Measurements from ENCODE around the gene WDFY3.

Gene WDFY3

DNA sequence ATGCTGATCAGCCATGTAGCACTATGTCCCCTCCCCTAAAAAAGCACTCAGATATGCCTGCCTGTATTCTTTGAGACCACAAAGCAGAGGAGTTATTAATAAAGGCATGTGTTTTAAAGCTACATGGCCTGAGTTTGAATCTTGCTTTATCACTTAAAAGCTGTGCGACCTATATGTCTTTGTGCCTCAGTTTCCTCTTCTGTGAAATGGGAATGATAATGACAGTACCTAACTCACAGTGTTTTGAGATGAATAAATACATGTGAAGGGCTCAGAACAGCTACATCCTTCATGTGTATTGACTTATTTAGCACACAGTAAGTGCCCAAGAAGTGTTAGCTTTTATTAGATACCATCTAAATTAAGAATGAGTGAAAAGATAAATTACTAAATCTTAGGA is 180.0 kb downstream of the WDFY3 start:
- DNase-seq = no peak

GRCh38 chr4:84782517-84782916 is 184.0 kb downstream of the WDFY3 start:
- DNase-seq = no peak

GRCh38 chr4:84780719-84781118 is 185.8 kb downstream of the WDFY3 start:
- no peak for DNase-seq

DNA sequence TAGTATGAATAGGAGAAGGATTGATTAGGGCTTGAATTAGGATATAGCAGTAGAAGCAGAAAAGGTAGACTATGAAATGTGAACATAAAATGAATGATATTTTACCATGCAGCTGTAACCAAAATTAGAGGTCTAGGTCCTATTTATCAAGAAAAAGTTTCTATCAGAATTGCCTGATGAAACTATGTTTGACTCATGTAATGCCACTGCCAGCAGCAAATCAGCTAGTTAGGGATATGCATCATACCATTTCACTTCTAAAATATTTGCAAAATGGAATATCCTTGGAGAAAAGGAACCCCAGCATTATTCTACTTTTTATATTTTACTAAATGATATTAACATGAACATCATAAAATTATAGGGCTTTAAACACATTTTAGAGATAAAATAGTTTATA is 188.4 kb downstream of the WDFY3 start:
- DNase-seq = no peak

- DNase-seq = peak; percentile 36
These were observed 199.3 kb downstream of the WDFY3 start for GRCh38 chr4:84767168-84767567.

DNA sequence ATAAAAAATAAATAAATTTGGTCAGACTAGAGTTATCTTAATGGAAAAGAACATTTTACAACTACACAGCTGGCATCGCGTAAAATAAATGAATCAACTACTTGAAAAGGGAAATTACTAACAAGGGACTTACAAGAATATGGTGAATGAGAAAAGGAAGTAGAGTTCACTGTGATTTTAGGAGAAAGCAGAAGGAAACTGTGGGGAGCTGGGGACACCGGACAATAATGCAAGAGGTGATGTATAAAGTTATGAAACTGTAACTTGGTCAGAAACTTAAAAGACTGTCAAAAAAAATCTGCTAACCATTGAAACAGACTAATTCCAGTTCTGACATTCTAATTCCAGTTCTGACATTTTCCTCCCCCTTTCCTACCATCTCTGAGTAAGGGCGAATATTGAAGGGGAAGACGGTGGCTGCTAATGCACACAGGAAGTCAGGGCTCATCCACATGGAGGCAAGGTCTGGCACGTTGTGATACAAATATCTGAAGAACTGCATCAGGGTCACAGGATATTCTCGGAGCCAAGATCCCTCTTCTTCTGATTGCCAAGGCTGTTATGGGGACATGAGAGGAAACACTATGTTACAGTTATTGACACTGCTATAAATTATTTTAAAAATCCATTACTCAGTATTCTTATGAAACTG is 213.0 kb downstream of the WDFY3 start:
- DNase-seq = no peak

GRCh38 chr4:84751707-84752106 is 214.8 kb downstream of the WDFY3 start:
- no peak for DNase-seq

DNA sequence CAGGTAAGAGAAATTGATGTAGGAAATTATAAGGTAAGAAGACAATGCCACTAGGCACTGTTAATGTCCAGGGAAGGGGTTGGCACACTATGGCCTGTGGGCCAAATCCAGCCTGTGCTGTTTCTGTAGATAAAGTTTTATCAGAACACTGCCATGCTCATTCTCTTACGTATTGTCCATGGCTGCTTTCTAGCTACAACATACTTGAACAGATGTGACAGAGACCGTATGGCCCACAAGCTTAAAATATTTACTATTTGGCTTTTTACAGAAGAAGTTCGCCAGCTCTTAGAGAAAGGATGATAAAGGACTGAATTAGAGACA is 215.6 kb downstream of the WDFY3 start:
- no peak for DNase-seq

DNA sequence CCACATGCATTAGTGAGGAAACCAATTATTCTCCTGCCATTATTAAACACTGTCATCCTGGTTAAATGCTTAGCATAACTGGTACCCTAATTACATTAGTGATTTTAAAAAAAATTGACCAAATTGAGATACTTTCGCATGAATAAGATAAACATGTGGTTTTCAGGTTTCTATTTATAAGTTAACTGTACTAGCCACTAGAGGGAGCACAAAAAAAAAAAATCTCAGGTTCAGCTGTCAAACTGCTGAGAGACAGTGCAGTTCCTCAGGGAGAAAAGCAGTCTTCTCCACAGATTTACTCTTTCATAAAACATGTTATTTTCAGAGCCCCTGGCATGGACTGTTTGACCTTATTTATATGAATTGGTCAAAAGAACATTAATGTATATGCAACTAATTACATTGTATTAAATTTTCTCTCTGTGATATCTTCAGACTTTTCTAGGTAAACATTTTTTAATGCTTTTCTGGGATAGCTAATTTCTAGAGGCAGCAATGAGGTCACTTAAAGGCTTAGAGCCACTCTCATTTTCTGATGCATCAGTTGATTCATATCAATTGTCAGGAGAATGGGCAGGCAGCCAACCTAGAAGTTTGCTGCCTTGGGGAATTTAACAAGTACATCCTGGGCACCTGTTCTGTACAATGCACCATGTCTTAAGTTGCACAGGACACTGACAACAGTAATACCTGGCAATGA is 216.1 kb downstream of the WDFY3 start:
- peak; percentile 11 for DNase-seq

GRCh38 chr4:84740057-84740456 is 226.4 kb downstream of the WDFY3 start:
- DNase-seq = no peak

- DNase-seq = no peak
These were observed 227.9 kb downstream of the WDFY3 start for GRCh38 chr4:84738622-84739021.

DNA sequence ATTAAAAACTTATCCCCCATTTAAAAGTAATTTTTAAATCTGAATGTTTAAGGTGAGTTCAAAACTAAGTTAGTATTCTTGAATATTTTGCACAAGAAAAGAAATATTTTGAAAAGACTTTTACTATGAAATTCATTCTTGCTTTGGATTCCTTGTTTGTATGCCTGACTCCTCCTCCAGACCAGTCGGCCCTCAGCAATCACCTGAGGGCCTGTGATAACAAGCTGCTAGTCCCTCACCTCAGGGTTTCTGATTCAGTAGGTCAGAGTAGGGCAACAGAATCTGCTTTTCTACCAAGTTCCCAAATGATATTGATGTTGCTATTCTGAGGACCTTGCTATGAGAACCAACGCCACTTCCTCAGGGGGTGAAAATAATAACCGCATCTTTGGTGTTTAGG is 228.8 kb downstream of the WDFY3 start:
- DNase-seq = no peak

- DNase-seq = no peak
These were observed 232.5 kb downstream of the WDFY3 start for GRCh38 chr4:84734037-84734436.

DNA sequence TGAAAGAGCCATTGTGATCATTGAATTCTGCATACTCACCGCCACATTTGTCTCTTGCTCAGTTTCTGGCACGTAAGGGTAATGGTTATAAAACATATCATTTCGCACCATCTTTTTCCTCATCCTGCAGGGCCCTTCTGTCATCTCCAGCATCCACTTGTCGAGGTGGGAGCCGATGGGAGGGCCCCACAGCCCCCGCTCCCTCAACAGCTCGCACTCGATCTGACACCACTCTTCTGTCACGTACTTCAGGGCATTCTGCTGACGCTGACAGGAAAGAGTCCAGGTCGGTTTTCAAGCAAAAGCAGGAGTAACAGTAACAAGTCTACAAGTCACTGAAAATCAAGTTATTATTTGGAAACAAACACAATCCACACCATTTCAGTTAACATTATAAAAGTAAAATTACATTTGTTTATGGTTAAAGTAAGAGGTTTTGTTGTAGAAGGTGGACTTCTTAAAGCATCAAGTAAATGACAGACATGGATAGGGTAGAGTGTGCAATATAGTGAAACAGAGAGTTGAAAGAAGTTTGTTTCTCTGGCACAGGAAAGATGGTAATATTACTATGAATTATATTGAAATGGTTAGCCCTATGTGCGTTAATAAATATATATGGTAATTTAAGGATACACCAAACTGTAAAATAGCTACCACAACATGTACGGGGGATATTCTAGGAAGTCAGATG is 233.0 kb downstream of the WDFY3 start:
- no peak for DNase-seq

DNA sequence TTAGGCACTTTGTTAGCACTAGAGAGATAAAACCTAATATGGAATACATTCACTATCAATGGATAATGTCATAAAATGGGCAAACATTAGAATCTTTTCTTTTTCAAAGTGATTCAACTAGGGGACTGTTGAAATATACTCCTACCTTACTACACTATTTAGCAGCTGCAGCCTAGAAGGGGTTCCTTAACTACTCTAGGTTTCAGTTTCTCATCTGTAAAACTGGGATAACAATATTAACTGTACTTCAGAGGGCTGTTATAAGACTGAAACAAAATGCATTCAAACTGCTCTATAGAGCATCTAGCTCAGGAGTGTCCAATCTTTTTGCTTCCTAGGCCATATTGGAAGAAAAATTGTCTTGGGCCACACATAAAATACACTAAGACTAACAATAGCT is 236.1 kb downstream of the WDFY3 start:
- DNase-seq = no peak

- DNase-seq = no peak
These were observed 239.0 kb downstream of the WDFY3 start for GRCh38 chr4:84727491-84727890.

DNA sequence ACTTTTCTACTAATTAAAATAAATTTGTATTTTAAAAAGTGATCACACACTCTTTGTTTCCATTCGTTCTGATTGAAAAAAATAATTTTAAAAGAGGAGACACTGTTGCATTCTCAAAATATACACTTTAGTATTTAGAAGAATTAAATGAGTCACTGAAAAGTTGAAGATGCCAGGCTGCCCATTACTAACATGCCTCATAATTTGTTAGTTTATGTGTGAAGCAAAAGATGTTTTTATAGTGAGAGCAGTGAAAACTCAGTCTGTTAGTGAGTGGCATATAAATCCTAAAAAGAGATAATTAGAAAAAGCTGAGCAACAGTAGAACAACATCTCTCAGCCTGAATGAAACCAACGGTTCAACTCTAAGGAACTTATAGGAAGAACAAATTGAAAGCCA is 240.1 kb downstream of the WDFY3 start:
- DNase-seq = no peak

- DNase-seq = no peak
These were observed 243.8 kb downstream of the WDFY3 start for GRCh38 chr4:84722720-84723119.

- DNase-seq = no peak
These were observed 247.4 kb downstream of the WDFY3 start for GRCh38 chr4:84719115-84719514.

- DNase-seq = no peak
These were observed 247.8 kb downstream of the WDFY3 start for GRCh38 chr4:84718699-84719098.

DNA sequence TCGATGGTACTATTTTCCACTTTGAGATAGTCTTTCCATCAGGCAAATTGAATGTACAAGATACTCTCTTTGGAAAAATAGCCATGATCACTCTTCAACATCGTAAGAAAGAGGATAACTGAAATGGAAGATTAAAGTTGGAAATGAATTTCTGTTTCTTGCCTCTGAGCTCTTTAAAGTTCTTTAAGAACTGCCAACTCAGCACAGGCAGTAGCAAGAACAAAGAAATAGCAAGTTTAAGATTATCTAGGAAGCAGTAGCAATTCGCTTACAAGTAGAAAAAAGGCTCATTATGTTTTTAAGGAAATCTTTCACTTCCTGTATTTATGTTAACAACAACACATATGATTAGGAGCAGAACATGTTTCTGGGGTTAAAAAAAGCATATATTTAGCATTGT is 255.9 kb downstream of the WDFY3 start:
- no peak for DNase-seq

DNA sequence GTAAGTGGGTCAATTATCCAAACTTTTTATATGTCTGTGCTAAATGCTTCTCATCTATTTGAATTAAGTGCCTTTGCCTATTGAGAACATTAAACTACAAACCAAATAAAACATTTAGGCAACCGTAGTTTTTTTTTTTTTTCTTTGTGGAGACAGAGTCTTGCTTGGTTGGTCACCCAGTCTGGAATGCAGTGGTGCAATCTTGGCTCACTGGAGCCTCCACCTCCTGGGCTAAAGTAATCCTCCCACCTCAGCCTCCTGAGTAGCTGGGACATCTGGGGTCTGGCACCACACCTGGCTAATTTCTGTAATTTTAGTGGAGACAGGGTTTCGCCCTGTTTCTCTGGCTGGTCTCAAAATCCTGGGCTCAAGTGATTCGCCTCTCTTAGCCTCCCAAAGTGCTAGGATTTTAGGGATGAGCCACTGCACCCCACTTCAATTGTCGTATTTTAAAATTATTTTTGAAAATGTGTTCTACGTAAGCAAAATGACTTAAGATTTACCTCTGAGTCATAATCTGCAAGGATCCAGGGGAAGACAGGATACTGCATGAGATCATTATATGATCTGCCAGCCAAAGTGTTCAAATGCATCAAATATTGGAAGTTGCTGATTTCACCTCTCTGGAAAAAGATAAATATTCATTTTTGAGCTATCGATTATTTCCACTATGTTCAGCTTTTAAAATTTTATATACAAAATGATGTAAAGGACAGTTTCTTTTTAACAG is 257.9 kb downstream of the WDFY3 start:
- DNase-seq = no peak

DNA sequence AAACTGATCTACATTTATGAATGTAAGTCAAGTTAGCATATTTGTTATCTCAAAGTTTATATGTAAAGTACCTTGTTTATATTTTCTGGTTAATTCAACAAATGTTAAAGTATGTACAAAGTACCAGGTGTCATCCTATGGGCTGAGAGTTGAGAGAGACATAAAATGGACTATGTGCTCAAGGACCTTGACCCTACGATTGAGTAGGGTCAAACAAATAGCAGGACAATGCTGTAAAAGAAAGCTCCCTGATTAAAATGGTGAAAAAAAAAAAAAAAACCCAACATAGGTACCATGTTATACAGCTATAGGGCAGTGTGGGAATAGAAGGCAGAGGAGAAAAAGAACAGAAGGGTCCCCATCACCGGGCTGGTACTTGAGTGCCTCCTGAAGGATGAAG is 260.2 kb downstream of the WDFY3 start:
- DNase-seq = no peak

All from activated CD4-positive, alpha-beta T cell treated with anti-CD3 and anti-CD28 coated beads, Interleukin-2, Interleukin-6, amounts not matched to agents 100 ng/mL and 50 ng/mL, durations not matched to agents 16 hours and 8 hours (primary cell).